ENCODE measurements around the gene GBA3. TPM values are rescaled to one million over a fixed set of nuclear protein-coding genes. Genes with fewer than 3 reads are reported as not detected.

GBA3 gene
- polyA plus RNA-seq, 1 donor from 2014 or later = not detected

- no peaks in the 10 kb centered on the region for H3F3A ChIP-seq (ENCODE audit: insufficient read depth, low read length, poor library complexity, severe bottlenecking)
- H3K4me2 ChIP-seq (ENCODE audit: low read length) = no peak overlapping the region
- H3K9me3 ChIP-seq (ENCODE audit: low read length) = no peaks in the 10 kb centered on the region
- no peak overlapping the region for H3K9ac ChIP-seq (ENCODE audit: low read length)
- no peaks in the 10 kb centered on the region for H3K27me3 ChIP-seq (ENCODE audit: insufficient read depth, low read depth, low read length)
- H3K79me2 ChIP-seq (replicated peaks; ENCODE audit: insufficient read depth, low read length) = no peaks in the 10 kb centered on the region
- H4K20me1 ChIP-seq (ENCODE audit: insufficient read depth) = no peaks in the 10 kb centered on the region
- no peak overlapping the region for H3K27ac ChIP-seq (ENCODE audit: low read length)
- no peak overlapping the region for H3K4me3 ChIP-seq (ENCODE audit: low read length)
- no peak overlapping the region for H2AFZ ChIP-seq (ENCODE audit: low read depth, low read length)
- no peak for TF ChIP-seq POLR2AphosphoS5 (IDR thresholded peaks at IDR 0.05)
- no peaks in the 10 kb centered on the region for H3K9me2 ChIP-seq (ENCODE audit: insufficient read depth, low read length)
- no peaks in the 10 kb centered on the region for H3K36me3 ChIP-seq (ENCODE audit: insufficient read depth, low read length)
Observed at GRCh38 chr4:22645481-22646182, 47.1 kb upstream of the GBA3 start.

- no peak overlapping the region for H2AFZ ChIP-seq (ENCODE audit: low read depth, low read length)
- no peak overlapping the region for H3K4me2 ChIP-seq (ENCODE audit: low read length)
- H3K9me2 ChIP-seq (ENCODE audit: insufficient read depth, low read length) = no peaks in the 10 kb centered on the region
Observed at GRCh38 chr4:22648996-22649395, 43.7 kb upstream of the GBA3 start.

More at GRCh38 chr4:22648996-22649395, 43.7 kb upstream of the GBA3 start:
- no peak for TF ChIP-seq EP300 (conservative IDR thresholded peaks at IDR 0.05; ENCODE audit: poor library complexity, severe bottlenecking)
- no peak for TF ChIP-seq EZH2 (IDR thresholded peaks at IDR 0.05; ENCODE audit: borderline replicate concordance, insufficient read depth, low read length, poor library complexity, severe bottlenecking)
- no peak for TF ChIP-seq MXI1 (conservative IDR thresholded peaks at IDR 0.05; ENCODE audit: poor library complexity, severe bottlenecking)
- no peak for TF ChIP-seq RAD21 (conservative IDR thresholded peaks at IDR 0.05)
- no peak for TF ChIP-seq REST (IDR thresholded peaks at IDR 0.05; ENCODE audit: borderline replicate concordance)
- TF ChIP-seq POLR2AphosphoS5 (IDR thresholded peaks at IDR 0.05) = no peak
- TF ChIP-seq TAF1 (IDR thresholded peaks at IDR 0.05; ENCODE audit: low read depth) = no peak
- TF ChIP-seq SMC3 (conservative IDR thresholded peaks at IDR 0.05; ENCODE audit: poor library complexity) = no peak
- TF ChIP-seq CTCF (IDR thresholded peaks at IDR 0.05; ENCODE audit: poor library complexity, severe bottlenecking) = no peak
- no peaks in the 10 kb centered on the region for H3K79me2 ChIP-seq (replicated peaks; ENCODE audit: insufficient read depth, low read length)
- no peak overlapping the region for H3K4me3 ChIP-seq (ENCODE audit: low read length)
- H3K27me3 ChIP-seq (ENCODE audit: insufficient read depth, low read depth, low read length) = no peaks in the 10 kb centered on the region
- no peaks in the 10 kb centered on the region for H3F3A ChIP-seq (ENCODE audit: insufficient read depth, low read length, poor library complexity, severe bottlenecking)
- H3K27ac ChIP-seq (ENCODE audit: low read length) = no peak overlapping the region
- H3K9ac ChIP-seq (ENCODE audit: low read length) = no peak overlapping the region
- no peaks in the 10 kb centered on the region for H4K20me1 ChIP-seq (ENCODE audit: insufficient read depth)
- H3K9me3 ChIP-seq (ENCODE audit: low read length) = no peaks in the 10 kb centered on the region
- no peaks in the 10 kb centered on the region for H3K36me3 ChIP-seq (ENCODE audit: insufficient read depth, low read length)
